Neutrophil (primary cell): ENCODE data around the gene KCTD8.

Source experiments
- H3K27ac ChIP-seq: fragments of 200-600 bp; sonication (generic); 2 replicates; pipeline ENCODE4 v1.5.1; 2016; ENCODE audit warnings: mild to moderate bottlenecking, moderate library complexity
- H3K27me3 ChIP-seq: fragments of 200-600 bp; sonication (generic); 2 replicates; pipeline ENCODE4 v1.6.0; 2016; ENCODE audit warnings: mild to moderate bottlenecking
- H3K36me3 ChIP-seq: fragments of 200-600 bp; sonication (generic); 2 replicates; pipeline ENCODE4 v1.5.1; 2017
- H3K4me1 ChIP-seq, 2 experiments: fragments of 200-600 bp in 1 of 2; sonication (generic) in 1 of 2; 1 replicate in 1 of 2; 2 replicates in 1 of 2; pipeline versions ENCODE4 v1.5.1 to v1.6.1; 2013 to 2016; ENCODE audit warnings: low read depth in 1 of 2, low read length in 1 of 2, mild to moderate bottlenecking in 1 of 2, moderate library complexity in 1 of 2; ENCODE audit not compliant: control insufficient read depth in 1 of 2, insufficient read depth in 1 of 2
- H3K4me3 ChIP-seq, 2 experiments: fragments of 200-600 bp in 1 of 2; sonication (generic) in 1 of 2; 1 replicate in 1 of 2; 2 replicates in 1 of 2; pipeline ENCODE4 v1.5.1; 2013 to 2016; ENCODE audit warnings: low read depth in 1 of 2, low read length in 1 of 2, mild to moderate bottlenecking in 1 of 2, moderate library complexity in 1 of 2
- H3K9me3 ChIP-seq: fragments of 200-600 bp; sonication (generic); 2 replicates; pipeline ENCODE4 v1.5.1; 2016
- CTCF ChIP-seq: fragments of 200-600 bp; sonication (generic); IDR thresholded peaks from 2 replicates; pipeline ENCODE4 v1.5.1; 2016; ENCODE audit warnings: antibody characterized with exemption

The KCTD8 gene

GRCh38 chr4:44434247-44434646 is 14.4 kb downstream of the KCTD8 start:
- Histone ChIP-seq H3K36me3 (no peaks in the 10 kb centered on the region), H3K27me3 (no peaks in the 10 kb centered on the region), H3K27ac (no peak overlapping the region), H3K4me3 (no peak overlapping the region), H3K9me3 (no peaks in the 10 kb centered on the region), H3K4me1 (no peaks in the 10 kb centered on the region)
- TF ChIP-seq CTCF = no peak

- H3K36me3 ChIP-seq = no peaks in the 10 kb centered on the region
- H3K4me1 ChIP-seq = no peaks in the 10 kb centered on the region
- TF ChIP-seq CTCF = no peak
- H3K9me3 ChIP-seq = no peaks in the 10 kb centered on the region
- no peak overlapping the region for H3K27ac ChIP-seq
- H3K4me3 ChIP-seq = no peak overlapping the region
- no peaks in the 10 kb centered on the region for H3K27me3 ChIP-seq
Measured at GRCh38 chr4:44425614-44426208, 22.9 kb downstream of the KCTD8 start.

- H3K9me3 ChIP-seq = no peaks in the 10 kb centered on the region
- no peak overlapping the region for H3K4me3 ChIP-seq
- H3K27ac ChIP-seq = no peak overlapping the region
- H3K27me3 ChIP-seq = no peaks in the 10 kb centered on the region
- no peak for TF ChIP-seq CTCF
- H3K4me1 ChIP-seq = no peaks in the 10 kb centered on the region
- no peaks in the 10 kb centered on the region for H3K36me3 ChIP-seq
Measured at GRCh38 chr4:44422912-44423311, 25.7 kb downstream of the KCTD8 start.

- H3K9me3 ChIP-seq = no peaks in the 10 kb centered on the region
- H3K27ac ChIP-seq = no peak overlapping the region
- no peak for TF ChIP-seq CTCF
- H3K4me1 ChIP-seq = no peaks in the 10 kb centered on the region
- no peaks in the 10 kb centered on the region for H3K27me3 ChIP-seq
- H3K4me3 ChIP-seq = no peak overlapping the region
- no peaks in the 10 kb centered on the region for H3K36me3 ChIP-seq
Measured at GRCh38 chr4:44421330-44422065, 27.1 kb downstream of the KCTD8 start.

GRCh38 chr4:44415251-44415650 is 33.4 kb downstream of the KCTD8 start:
- TF ChIP-seq CTCF = no peak
- Histone ChIP-seq H3K4me3 (no peak overlapping the region), H3K9me3 (no peaks in the 10 kb centered on the region), H3K27me3 (no peaks in the 10 kb centered on the region), H3K36me3 (no peaks in the 10 kb centered on the region), H3K27ac (no peak overlapping the region), H3K4me1 (no peaks in the 10 kb centered on the region)
